KMS-11 (cell line): ENCODE results near the gene RGS3.
A peak's percentile ranks its signal among the peaks of the same experiment; 100 is the strongest.

ENCODE experiments used
- H2AFZ ChIP-seq: fragments of 200-600 bp; sonication (generic); 2 replicates; pipeline ENCODE4 v1.6.1; 2016; ENCODE audit warnings: antibody characterized with exemption, mixed run types, low read depth
- H3K27ac ChIP-seq: fragments of 200-600 bp; sonication (generic); 2 replicates; pipeline ENCODE4 v1.6.1; 2016; ENCODE audit warnings: mild to moderate bottlenecking, mixed run types
- H3K27me3 ChIP-seq: fragments of 200-600 bp; sonication (generic); 2 replicates; pipeline ENCODE4 v1.6.1; 2017; ENCODE audit warnings: mild to moderate bottlenecking, low read depth, mixed run types, moderate library complexity; ENCODE audit not compliant: insufficient read depth
- H3K36me3 ChIP-seq: fragments of 200-600 bp; sonication (generic); 2 replicates; pipeline ENCODE4 v1.6.1; 2017; ENCODE audit warnings: mild to moderate bottlenecking, mixed run types; ENCODE audit not compliant: insufficient read depth
- H3K4me1 ChIP-seq: fragments of 200-600 bp; sonication (generic); 2 replicates; pipeline ENCODE4 v1.6.1; 2016; ENCODE audit warnings: mild to moderate bottlenecking, low read depth, mixed run types; ENCODE audit not compliant: poor library complexity, severe bottlenecking
- H3K4me2 ChIP-seq: fragments of 200-600 bp; sonication (generic); 2 replicates; pipeline ENCODE4 v1.7.0; 2016; ENCODE audit warnings: mild to moderate bottlenecking, mixed run types
- H3K4me3 ChIP-seq: fragments of 200-600 bp; sonication (generic); IDR thresholded peaks from 2 replicates; pipeline ENCODE4 v1.6.1; 2017; ENCODE audit warnings: low read depth, low read length, mixed read lengths; ENCODE audit not compliant: insufficient read depth
- H3K79me2 ChIP-seq: fragments of 200-600 bp; sonication (generic); 2 replicates; pipeline ENCODE4 v1.6.1; 2016; ENCODE audit warnings: low read depth, mixed run types; ENCODE audit not compliant: insufficient read depth
- H3K9ac ChIP-seq: fragments of 200-600 bp; sonication (generic); 2 replicates; pipeline ENCODE4 v1.6.1; 2016; ENCODE audit warnings: mild to moderate bottlenecking, mixed run types
- H4K20me1 ChIP-seq: fragments of 200-600 bp; sonication (generic); 2 replicates; pipeline ENCODE4 v1.6.1; 2016; ENCODE audit warnings: mild to moderate bottlenecking, mixed run types; ENCODE audit not compliant: insufficient read depth
- CTCF ChIP-seq: fragments of 200-600 bp; sonication (generic); conservative IDR thresholded peaks from 2 replicates; pipeline ENCODE4 v1.6.1; 2017; ENCODE audit warnings: low read depth, mild to moderate bottlenecking, antibody characterized with exemption, low read length, moderate library complexity, mixed read lengths

Gene RGS3

GRCh38 chr9:113626735-113627495, 163.4 kb downstream of the RGS3 start:
- Histone ChIP-seq H3K27ac (no peak overlapping the region), H4K20me1 (no peaks in the 10 kb centered on the region), H3K36me3 (no peaks in the 10 kb centered on the region), H3K79me2 (no peaks in the 10 kb centered on the region), H3K4me3 (no peak overlapping the region), H2AFZ (peak overlapping the region; percentile 6; the same call in 1 of the 2 replicates), H3K4me1 (no peaks in the 10 kb centered on the region), H3K9ac (no peak overlapping the region), H3K4me2 (no peak overlapping the region), H3K27me3 (no peaks in the 10 kb centered on the region)
- TF ChIP-seq CTCF = no peak

GRCh38 chr9:113628621-113629020, 165.1 kb downstream of the RGS3 start:
- Histone ChIP-seq H3K79me2 (no peaks in the 10 kb centered on the region), H3K4me1 (no peaks in the 10 kb centered on the region), H2AFZ (no peak overlapping the region), H4K20me1 (no peaks in the 10 kb centered on the region), H3K27ac (no peak overlapping the region), H3K36me3 (no peaks in the 10 kb centered on the region), H3K4me3 (no peak overlapping the region), H3K9ac (no peak overlapping the region), H3K4me2 (no peak overlapping the region), H3K27me3 (no peaks in the 10 kb centered on the region)
- no peak for TF ChIP-seq CTCF

- Histone ChIP-seq H3K27ac (no peak overlapping the region), H3K79me2 (no peaks in the 10 kb centered on the region), H3K27me3 (no peaks in the 10 kb centered on the region), H4K20me1 (no peaks in the 10 kb centered on the region), H3K4me3 (no peak overlapping the region), H3K4me1 (no peaks in the 10 kb centered on the region), H3K9ac (no peak overlapping the region), H3K4me2 (no peak overlapping the region), H3K36me3 (no peaks in the 10 kb centered on the region), H2AFZ (no peak overlapping the region)
- no peak for TF ChIP-seq CTCF
These were observed 167.0 kb downstream of the RGS3 start for GRCh38 chr9:113630386-113631136.

- H3K79me2 ChIP-seq = no peaks in the 10 kb centered on the region
- no peak overlapping the region for H3K9ac ChIP-seq
- H3K4me1 ChIP-seq = no peaks in the 10 kb centered on the region
- H3K4me2 ChIP-seq = no peak overlapping the region
- H3K36me3 ChIP-seq = no peaks in the 10 kb centered on the region
- TF ChIP-seq CTCF = no peak
- no peak overlapping the region for H3K27ac ChIP-seq
- H3K27me3 ChIP-seq = no peaks in the 10 kb centered on the region
- H4K20me1 ChIP-seq = no peaks in the 10 kb centered on the region
- H3K4me3 ChIP-seq = no peak overlapping the region
- H2AFZ ChIP-seq = no peak overlapping the region
These were observed 167.7 kb downstream of the RGS3 start for GRCh38 chr9:113631137-113631765.
